HG03045 (cell line): ENCODE data around the gene ADAP1.
A peak's percentile ranks its signal among the peaks of the same experiment; 100 is the strongest.
"Not testable (repeated sequence)": the region's sequence is repeated elsewhere in the genome, so short reads cannot be mapped to it uniquely, and the experiment has no call there.

Experiments used
- ATAC-seq: cut with Tn5 transposase; IDR thresholded peaks from one replicate; pipeline ENCODE4 v1.9.1; 2021; ENCODE audit warnings: mild to moderate bottlenecking, moderate library complexity; ENCODE audit not compliant: unreplicated experiment

Gene ADAP1

GRCh38 chr7:924042-924441 lies 30.4 kb downstream of the ADAP1 start:
- not testable (repeated sequence) for ATAC-seq

- peak; percentile 72 for ATAC-seq
Measured at GRCh38 chr7:923108-924041, 31.1 kb downstream of the ADAP1 start.

GRCh38 chr7:922334-923107 lies 32.0 kb downstream of the ADAP1 start:
- peak; percentile 2 for ATAC-seq

GRCh38 chr7:921581-922333 lies 32.7 kb downstream of the ADAP1 start:
- ATAC-seq: no peak

- ATAC-seq: no peak
Measured at GRCh38 chr7:921071-921461, 33.4 kb downstream of the ADAP1 start.

- no peak for ATAC-seq
Measured at GRCh38 chr7:920351-921070, 34.0 kb downstream of the ADAP1 start.

GRCh38 chr7:919924-920341 lies 34.5 kb downstream of the ADAP1 start:
- ATAC-seq: no peak

GRCh38 chr7:919114-919442 lies 35.4 kb downstream of the ADAP1 start:
- ATAC-seq: no peak

- no peak for ATAC-seq
Measured at GRCh38 chr7:918441-919113, 35.9 kb downstream of the ADAP1 start.

- no peak for ATAC-seq
Measured at GRCh38 chr7:918118-918425, 36.4 kb downstream of the ADAP1 start.

GRCh38 chr7:917255-918117 lies 37.0 kb downstream of the ADAP1 start:
- no peak for ATAC-seq

- no peak for ATAC-seq
Measured at GRCh38 chr7:916291-916941, 38.1 kb downstream of the ADAP1 start.

GRCh38 chr7:915291-916218 lies 38.9 kb downstream of the ADAP1 start:
- ATAC-seq: no peak

GRCh38 chr7:914521-915194 lies 39.8 kb downstream of the ADAP1 start:
- ATAC-seq: no peak

- no peak for ATAC-seq
Measured at GRCh38 chr7:913736-914520, 40.6 kb downstream of the ADAP1 start.

- ATAC-seq: no peak
Measured at GRCh38 chr7:911791-912480, 42.5 kb downstream of the ADAP1 start.
